C4-2B (cell line): Measurements from ENCODE around the gene PRELID1.
A peak's percentile ranks its signal among the peaks of the same experiment; 100 is the strongest.

Experiments
- H3K27ac ChIP-seq: fragments of 450-650 bp; 2 replicates; pipeline ENCODE4 v1.5.1; 2017
- ZFX ChIP-seq: fragments of 450-650 bp; IDR thresholded peaks from 2 replicates; pipeline ENCODE4 v1.6.1; 2017
- TF ChIP-seq, protein P1 (sequence below): fragments of 450-650 bp; conservative IDR thresholded peaks from 2 replicates; pipeline ENCODE4 v1.5.1; 2017; ENCODE audit warnings: mild to moderate bottlenecking

PRELID1 gene

DNA sequence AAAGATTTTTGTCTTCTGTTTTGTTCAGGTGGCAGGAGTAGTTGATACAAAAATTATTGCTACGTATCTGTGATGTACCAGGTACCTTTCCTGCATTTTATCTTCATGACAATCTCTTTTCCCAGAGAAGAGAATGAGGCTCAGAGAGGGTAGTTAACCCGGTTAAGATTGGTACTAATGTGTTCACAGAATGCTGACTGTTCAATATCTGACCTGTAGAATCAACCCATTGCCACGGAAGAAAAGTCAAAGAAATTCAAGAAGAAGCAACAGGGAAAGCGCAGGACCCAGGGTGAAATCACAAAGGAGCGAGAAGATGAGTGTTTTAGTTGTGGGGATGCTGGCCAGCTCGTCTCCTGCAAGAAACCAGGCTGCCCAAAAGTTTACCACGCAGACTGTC, 11.9 kb upstream of the PRELID1 start:
- no peak overlapping the region for H3K27ac ChIP-seq
- TF ChIP-seq, protein P1, sequence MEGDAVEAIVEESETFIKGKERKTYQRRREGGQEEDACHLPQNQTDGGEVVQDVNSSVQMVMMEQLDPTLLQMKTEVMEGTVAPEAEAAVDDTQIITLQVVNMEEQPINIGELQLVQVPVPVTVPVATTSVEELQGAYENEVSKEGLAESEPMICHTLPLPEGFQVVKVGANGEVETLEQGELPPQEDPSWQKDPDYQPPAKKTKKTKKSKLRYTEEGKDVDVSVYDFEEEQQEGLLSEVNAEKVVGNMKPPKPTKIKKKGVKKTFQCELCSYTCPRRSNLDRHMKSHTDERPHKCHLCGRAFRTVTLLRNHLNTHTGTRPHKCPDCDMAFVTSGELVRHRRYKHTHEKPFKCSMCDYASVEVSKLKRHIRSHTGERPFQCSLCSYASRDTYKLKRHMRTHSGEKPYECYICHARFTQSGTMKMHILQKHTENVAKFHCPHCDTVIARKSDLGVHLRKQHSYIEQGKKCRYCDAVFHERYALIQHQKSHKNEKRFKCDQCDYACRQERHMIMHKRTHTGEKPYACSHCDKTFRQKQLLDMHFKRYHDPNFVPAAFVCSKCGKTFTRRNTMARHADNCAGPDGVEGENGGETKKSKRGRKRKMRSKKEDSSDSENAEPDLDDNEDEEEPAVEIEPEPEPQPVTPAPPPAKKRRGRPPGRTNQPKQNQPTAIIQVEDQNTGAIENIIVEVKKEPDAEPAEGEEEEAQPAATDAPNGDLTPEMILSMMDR, result no peak
- TF ChIP-seq ZFX, result no peak

- no peak overlapping the region for H3K27ac ChIP-seq
- TF ChIP-seq, protein P1, result no peak
- no peak for TF ChIP-seq ZFX
Observed at GRCh38 chr5:177293819-177294581, 9.6 kb upstream of the PRELID1 start.

- no peak overlapping the region for H3K27ac ChIP-seq
- TF ChIP-seq, protein P1, result no peak
- no peak for TF ChIP-seq ZFX
Observed at GRCh38 chr5:177294632-177295031, 9.0 kb upstream of the PRELID1 start.

GRCh38 chr5:177295924-177296323, 7.7 kb upstream of the PRELID1 start:
- H3K27ac ChIP-seq, result peak overlapping the region; percentile 42
- TF ChIP-seq ZFX, result no peak
- TF ChIP-seq, protein P1, result no peak

DNA sequence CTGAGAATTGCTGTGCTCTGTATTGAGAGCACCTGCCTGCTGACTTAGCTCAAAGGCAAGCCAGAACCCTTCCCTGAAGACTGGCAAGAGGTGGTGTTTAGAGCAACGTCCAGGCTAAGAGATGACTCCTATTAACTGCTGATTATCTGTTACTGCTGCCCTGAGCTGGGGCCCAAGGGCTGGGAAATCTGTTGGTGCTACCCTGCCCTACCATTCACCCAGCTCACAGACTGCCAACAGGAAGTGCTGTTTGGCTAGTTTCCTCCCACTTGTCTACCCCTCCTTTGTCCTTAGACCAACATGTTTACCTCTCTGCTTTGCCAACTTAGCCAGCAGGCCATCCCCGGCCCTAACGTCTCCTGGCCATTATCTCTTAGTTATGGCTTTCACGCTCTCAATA, 7.0 kb upstream of the PRELID1 start:
- no peak for TF ChIP-seq ZFX
- TF ChIP-seq, protein P1, result no peak
- peak overlapping the region; percentile 42 for H3K27ac ChIP-seq

GRCh38 chr5:177297922-177298321, 5.7 kb upstream of the PRELID1 start:
- no peak overlapping the region for H3K27ac ChIP-seq
- TF ChIP-seq, protein P1, result no peak
- TF ChIP-seq ZFX, result no peak

DNA sequence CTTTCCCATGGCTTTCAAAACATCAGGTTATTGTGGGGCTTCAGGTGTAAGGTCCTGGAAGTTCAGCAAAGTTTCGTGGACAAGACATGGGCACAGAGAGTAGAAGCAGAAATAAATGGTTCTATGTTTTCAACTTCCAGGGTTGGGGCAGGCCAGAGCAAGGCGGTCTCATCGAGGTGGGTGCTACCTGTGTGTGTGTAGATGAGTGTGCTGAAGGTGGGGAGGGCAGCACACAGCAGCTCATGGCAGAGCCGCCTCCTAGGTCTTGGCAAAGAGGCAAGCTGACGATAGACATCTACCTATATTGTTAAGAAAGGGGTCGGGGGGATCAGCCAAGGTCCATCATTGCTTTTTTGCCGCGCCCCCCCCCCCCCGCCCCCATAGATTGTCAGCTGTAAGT, 3.9 kb upstream of the PRELID1 start:
- TF ChIP-seq, protein P1, result no peak
- TF ChIP-seq ZFX, result no peak
- H3K27ac ChIP-seq, result no peak overlapping the region
